GM18909 (cell line): ENCODE measurements around the gene AGXT2.
"Not testable (repeated sequence)": the region's sequence is repeated elsewhere in the genome, so short reads cannot be mapped to it uniquely, and the experiment has no call there.

Experiments
- ATAC-seq: cut with Tn5 transposase; IDR thresholded peaks from one replicate; pipeline ENCODE4 v1.9.1; 2021; ENCODE audit warnings: mild to moderate bottlenecking; ENCODE audit not compliant: unreplicated experiment, poor library complexity

Gene AGXT2

GRCh38 chr5:34978681-34979080, 69.1 kb downstream of the AGXT2 start:
- peak; percentile 62 for ATAC-seq

- peak; percentile 95 for ATAC-seq
These were observed 69.7 kb downstream of the AGXT2 start for GRCh38 chr5:34977934-34978613.

- ATAC-seq, result no peak
These were observed 71.4 kb downstream of the AGXT2 start for GRCh38 chr5:34976347-34976746.

- ATAC-seq, result not testable (repeated sequence)
These were observed 76.1 kb downstream of the AGXT2 start for GRCh38 chr5:34971655-34972054.

- no peak for ATAC-seq
These were observed 77.2 kb downstream of the AGXT2 start for GRCh38 chr5:34970552-34970951.

- ATAC-seq, result no peak
These were observed 79.5 kb downstream of the AGXT2 start for GRCh38 chr5:34968258-34968657.

- no peak for ATAC-seq
These were observed 80.2 kb downstream of the AGXT2 start for GRCh38 chr5:34967540-34967939.

- ATAC-seq, result peak; percentile 97
These were observed 88.4 kb downstream of the AGXT2 start for GRCh38 chr5:34959323-34959722.

- peak; percentile 41 for ATAC-seq
These were observed 89.7 kb downstream of the AGXT2 start for GRCh38 chr5:34957857-34958690.

GRCh38 chr5:34957321-34957720, 90.4 kb downstream of the AGXT2 start:
- ATAC-seq, result no peak
